Fibroblast of mammary gland (primary cell): Measurements from ENCODE around the gene ELOA.
A peak's percentile ranks its signal among the peaks of the same experiment; 100 is the strongest.

Source experiments
- DNase-seq: peaks from one replicate; pipeline ENCODE4 v3.0.0-alpha.2; 2010; ENCODE audit warnings: low read depth
- H3K4me3 ChIP-seq: 2 replicates; pipeline ENCODE4 v1.5.1; 2011; ENCODE audit warnings: low read depth, mild to moderate bottlenecking, low read length, moderate library complexity; ENCODE audit not compliant: control insufficient read depth
- CTCF ChIP-seq: conservative IDR thresholded peaks from 2 replicates; pipeline ENCODE4 v1.5.1; 2011; ENCODE audit warnings: low read depth, low read length, inconsistent platforms; ENCODE audit not compliant: control insufficient read depth, insufficient read depth

The ELOA gene

DNA sequence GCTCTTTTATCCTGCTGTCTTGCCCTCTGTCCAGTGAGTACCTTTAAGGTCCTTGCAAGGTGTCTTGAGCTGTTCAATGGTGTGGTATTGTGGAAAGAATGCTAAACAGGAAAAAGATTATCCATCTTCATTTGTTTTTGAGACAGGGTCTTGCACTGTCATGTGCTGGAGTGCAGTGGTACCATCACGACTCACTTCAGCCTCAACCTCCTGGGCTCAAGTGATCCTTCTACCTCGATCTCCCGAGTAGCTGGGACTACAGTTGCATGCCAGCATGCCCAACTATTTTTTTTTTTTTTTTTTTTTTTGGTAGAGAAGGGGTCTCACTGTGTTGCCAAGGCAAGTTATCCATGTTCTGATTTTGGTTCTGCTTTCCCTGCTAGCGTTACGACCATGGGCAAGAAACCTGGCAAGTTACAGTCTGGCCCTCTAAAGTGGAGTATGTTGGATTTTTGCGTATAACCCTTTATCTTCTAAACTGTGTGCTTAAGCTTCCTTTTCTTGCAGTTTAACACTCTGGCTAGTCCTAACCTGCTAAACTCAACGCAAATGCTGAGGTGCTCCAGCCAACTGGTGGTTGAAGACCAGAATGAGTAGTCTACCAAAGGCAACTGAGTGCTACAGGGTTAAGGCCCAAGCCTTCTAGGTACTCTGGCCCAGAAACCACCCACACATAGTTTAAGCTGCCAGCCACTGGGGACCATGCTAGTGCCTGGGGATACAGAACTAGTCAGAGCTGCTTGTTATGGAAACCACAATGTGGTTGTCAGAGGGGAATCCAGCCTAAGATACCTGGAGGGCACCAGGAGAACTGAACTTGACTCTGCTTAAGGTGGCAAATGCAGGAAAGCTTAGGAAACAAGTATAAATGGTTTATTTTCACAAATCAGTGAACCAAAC lies 43.7 kb upstream of the ELOA start:
- peak; percentile 47 for DNase-seq
- TF ChIP-seq CTCF: no peak
- H3K4me3 ChIP-seq: no peak overlapping the region

DNA sequence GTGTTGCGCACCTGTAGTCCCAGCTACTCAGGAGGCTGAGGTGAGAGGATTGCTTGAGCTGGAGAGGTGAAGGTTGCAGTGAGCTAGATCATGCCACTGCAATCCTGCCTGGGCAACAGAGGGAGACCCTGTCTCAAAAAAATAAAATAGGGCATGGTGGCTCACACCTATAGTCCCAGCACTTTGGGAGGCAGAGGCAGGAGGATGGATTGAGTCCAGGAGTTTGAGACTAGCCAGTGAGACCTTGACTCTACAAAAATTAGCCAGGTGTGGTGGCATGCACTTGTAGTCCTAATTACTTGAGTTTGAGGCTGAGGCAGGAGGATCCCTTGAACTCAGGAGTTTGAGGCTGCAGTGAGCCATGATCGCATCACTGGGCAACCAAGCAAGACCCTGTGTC lies 42.0 kb upstream of the ELOA start:
- DNase-seq: no peak
- no peak for TF ChIP-seq CTCF
- H3K4me3 ChIP-seq: no peak overlapping the region

- no peak overlapping the region for H3K4me3 ChIP-seq
- TF ChIP-seq CTCF: no peak
- DNase-seq: peak; percentile 40
These were observed 41.3 kb upstream of the ELOA start for GRCh38 chr1:23701996-23702395.

DNA sequence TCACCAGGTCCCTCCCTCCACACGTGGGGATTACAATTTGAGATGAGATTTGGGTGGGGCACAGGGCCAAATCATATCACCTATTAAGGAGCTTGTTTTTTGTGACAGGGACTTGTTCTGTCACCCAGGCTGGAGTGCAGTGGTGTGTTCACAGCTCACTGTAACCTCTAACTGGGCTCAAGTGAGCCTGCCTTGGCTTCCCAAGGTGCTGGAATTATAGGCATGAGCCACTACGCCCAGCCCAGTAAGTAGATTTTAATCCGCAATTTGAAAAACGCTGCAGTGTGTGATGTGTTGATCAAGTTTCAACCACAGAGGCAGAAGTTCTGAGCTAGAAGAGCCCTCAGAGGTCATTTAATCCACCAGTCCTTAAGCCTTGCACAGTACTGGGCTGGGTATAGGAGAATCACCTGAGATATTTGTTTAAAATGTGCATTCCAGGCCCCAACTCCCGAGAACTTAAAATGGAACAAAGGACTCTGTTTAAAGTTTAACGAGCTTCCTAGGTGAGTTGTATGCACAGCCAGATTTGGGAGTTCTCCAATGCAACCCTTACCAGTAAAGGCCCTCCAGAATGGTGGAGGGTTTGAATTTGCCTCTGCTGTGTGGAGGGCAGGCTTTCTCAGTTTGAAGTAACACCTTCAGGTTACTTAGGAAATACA lies 38.3 kb upstream of the ELOA start:
- H3K4me3 ChIP-seq: no peak overlapping the region
- no peak for TF ChIP-seq CTCF
- no peak for DNase-seq

- TF ChIP-seq CTCF: no peak
- no peak overlapping the region for H3K4me3 ChIP-seq
- DNase-seq: no peak
These were observed 34.0 kb upstream of the ELOA start for GRCh38 chr1:23709229-23709628.

DNA sequence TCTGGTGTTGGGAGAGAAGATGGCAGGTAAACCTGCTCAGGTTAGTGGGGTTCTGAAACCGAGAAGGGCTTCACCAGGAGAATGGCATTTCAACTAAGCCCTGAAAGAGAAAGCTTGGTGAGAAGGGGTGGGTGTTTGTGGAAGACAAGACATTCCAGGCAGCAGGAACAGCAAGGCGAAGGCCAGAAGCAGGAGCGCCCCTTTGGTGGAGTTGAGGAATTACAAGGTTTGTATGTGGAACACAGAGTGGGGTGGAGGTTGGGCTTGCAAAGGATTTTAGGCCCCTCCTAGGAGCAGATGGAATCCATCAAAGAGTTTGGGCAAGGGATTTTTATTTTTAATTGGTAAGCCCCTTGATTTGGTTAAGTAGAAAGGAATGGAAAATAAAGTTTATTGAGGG lies 24.8 kb upstream of the ELOA start:
- H3K4me3 ChIP-seq: no peak overlapping the region
- TF ChIP-seq CTCF: peak; percentile 67
- peak; percentile 63 for DNase-seq
